Activated effector memory CD4-positive, alpha-beta T cell treated with anti-CD3 and anti-CD28 coated beads, Interleukin-2, amount 50 U/mL, for 16 hours (primary cell): ENCODE data around the gene FAN1.
A peak's percentile ranks its signal among the peaks of the same experiment; 100 is the strongest.

Experiments
- DNase-seq: peaks from one replicate; pipeline ENCODE4 v3.0.0-alpha.2; 2020

FAN1 gene

DNA sequence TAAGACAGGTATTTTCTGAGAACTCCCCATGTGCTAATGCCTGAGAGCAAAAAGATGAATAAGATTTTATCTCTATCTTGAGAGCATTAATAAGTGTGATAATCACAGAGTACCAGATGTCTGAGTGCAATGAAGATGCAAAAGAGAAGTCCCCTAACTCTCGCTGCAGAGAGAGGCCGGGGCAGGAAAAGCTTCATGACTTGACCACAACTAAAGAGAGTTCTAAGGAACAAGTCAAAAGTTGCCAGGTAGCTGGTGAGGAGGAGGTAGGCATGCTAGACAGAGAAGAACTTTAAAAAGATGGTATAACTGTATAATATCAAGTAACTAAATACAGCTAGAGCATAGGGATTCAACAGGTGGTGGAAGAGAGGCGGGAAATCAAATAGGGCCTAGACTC, 58.9 kb downstream of the FAN1 start:
- no peak for DNase-seq

DNA sequence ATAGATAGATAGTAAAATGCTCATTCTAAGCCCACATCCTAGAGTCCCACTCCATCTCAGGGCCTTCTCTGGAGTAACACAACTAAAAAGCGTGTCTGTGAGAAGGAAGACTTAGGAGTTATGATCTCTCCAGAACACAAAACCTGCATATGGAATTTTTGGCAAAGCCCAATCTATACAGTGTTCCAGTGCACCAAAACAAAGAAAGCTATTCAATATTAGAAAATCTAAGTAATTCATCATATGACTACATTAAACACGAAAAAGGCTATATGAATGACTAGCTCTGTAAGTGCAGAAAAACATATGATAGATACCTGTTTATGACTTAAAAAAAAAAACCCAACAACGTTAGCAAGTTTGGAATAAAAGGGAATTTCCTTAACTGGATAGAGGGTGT, 60.0 kb downstream of the FAN1 start:
- no peak for DNase-seq

DNA sequence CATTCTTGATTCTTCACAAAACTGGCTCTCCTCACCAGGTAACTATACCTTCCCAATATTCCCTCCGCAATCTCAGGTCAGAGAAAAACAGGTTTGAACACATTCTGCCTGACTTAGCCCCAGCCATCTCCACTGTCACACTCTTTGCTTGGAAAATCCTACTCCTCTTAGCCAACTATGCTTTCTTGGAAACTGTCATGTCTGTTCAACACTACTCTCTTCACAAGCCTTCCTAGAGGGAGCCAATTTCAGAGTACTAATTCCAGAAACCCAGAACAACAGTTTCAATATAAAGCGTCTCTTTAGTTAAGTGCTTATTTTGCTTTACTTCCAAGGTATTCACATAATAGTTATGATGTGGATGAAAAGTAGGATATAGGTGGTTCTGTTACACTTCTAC, 66.0 kb downstream of the FAN1 start:
- DNase-seq, result no peak

DNA sequence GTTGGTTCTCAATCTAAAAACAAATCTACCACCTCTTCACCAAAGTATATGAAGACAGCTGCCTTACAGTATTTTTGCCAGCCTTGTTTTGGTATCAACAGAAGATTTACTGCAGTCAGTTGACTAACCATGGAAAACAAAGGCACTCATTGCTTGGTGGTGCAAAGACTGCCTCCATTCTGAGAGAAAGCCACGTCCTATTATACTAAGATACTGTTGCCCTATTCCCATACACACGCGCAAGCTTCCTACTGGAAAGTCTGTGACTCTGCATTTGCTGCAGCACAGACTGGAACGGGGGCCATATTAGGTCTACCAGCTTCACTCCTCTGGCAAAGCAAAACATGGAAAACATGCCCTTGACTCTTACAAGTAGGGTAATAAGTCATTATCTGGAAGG, 69.7 kb downstream of the FAN1 start:
- DNase-seq, result no peak

DNA sequence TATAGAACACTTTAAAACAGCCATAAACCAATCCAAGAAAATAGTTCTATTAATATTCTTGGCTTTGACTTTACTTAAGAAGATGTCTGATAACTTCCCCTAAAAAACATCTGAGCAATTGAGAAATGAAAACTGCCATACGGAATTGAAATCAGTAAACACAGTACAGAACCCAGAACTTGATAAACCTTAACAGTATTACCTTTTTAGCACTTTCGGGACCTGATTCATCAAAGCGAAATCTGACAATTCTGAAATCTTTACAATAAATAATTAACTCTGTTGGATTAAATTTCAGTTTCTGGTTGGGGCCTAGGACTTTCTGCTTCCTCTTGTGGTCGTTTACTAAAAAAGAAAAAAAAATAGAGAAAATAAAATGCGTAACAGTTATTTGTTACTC, 70.4 kb downstream of the FAN1 start:
- no peak for DNase-seq

DNA sequence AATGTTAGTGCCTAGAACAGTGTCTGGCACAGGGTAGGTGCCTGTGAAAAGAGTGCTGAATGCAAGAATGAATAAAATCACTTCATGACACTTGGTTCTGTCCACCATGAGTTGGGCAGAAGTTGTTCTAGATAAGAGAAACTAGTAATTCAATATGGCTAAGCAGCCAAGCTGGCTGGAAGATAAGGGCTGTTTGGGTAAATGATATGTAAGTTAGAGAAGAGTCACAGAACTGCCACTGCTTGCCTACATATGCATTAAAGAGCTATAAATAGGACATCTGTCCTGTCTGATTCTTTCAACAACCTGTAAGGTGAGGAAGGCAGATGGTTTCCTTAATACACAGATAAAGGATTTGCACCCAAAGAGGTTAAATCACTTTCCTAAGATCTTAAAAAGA, 74.6 kb downstream of the FAN1 start:
- no peak for DNase-seq

DNA sequence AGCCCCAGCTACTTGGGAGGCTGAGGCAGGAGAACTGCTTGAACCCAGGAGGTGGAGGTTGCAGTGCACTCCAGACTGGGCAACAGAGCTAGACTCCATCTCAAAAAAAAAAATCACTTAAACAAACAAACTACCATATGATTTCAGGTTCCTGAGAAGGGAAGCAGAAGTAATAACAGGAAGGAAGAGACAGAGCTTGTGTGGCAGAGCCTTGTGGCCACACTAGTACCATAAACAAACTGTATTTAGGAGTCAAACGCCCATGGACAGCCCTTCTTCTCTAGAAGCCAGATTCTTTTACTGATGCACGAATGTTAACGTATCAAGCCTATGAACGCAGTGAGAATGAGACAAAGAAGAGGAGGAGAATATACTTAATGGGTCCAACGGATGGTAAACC, 75.7 kb downstream of the FAN1 start:
- no peak for DNase-seq

DNA sequence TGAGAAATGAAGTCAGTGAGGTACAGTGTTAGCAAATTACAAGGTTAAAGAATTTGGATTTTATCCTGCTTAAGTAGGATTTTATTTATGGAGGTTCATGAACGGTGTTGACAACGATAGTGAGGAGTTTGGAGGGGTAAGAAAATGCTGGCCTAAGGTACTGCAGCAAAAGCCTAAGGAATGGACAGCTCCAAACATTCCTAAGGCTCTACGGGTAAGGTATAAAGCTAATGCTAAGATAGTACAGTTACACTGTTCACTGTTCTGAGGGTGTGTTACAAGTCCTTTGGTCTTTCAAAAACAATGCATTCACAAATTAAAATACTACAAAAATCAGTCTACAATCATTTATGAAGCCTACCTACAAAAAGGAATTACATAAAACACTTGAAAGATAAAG, 80.4 kb downstream of the FAN1 start:
- DNase-seq, result no peak

DNA sequence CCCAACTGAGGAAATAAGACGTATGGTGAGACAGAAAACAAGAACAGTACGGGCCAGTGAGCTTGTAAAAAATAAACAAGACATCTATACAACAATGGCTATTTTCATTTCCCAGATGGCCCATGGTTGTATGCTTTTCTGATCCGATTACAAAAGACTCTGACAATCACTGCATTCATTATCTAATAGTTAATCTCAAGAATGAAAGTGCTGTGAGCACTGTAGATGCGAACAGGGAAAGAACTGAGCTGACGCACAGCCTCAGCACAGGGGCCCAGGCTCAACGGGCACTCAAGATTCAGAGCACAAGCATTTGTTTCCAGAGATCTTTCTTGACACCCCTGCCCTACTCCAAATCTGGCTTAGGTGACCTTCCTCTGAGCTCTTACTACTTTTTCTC, 80.8 kb downstream of the FAN1 start:
- no peak for DNase-seq

DNA sequence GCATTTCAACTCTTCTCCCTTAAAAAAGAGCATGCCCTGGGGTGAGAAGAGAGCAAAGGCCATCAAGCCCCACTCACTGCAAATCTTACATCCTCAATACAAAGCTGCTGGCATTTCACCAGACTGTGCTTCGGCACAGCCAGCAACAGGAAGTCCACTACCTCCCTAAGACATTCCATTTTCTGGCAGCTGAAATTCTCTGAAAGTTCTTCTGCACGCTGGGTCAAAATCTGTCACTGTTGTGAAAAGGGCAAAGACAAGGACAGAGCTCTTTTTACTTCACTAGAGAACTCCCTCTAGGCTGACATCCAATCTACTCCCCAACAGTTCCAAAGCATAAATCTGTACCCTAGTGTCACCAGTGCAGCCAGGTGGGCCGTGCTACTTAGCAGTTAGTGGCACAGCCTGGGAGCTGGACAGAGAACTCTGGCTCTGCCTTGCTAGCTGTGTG, 81.4 kb downstream of the FAN1 start:
- no peak for DNase-seq

DNA sequence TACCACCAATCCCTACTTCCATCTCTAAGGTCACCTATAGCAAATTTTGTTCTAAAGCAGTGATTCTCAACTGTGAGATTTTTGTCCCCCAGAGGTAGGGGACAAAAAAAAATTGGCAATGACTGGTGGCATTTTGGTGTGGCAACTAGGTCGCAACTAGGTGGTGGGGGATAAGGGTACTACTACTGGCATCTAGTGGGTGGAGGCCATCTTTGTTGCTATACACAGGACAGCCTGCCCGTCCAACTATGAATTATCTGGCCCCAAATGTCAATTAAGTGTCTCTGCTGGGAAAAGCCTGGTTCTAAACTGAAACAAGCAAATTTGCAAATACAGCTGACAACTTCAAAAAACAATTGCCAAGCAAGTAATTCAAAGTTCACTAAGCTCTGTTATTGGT, 86.3 kb downstream of the FAN1 start:
- DNase-seq, result no peak

DNA sequence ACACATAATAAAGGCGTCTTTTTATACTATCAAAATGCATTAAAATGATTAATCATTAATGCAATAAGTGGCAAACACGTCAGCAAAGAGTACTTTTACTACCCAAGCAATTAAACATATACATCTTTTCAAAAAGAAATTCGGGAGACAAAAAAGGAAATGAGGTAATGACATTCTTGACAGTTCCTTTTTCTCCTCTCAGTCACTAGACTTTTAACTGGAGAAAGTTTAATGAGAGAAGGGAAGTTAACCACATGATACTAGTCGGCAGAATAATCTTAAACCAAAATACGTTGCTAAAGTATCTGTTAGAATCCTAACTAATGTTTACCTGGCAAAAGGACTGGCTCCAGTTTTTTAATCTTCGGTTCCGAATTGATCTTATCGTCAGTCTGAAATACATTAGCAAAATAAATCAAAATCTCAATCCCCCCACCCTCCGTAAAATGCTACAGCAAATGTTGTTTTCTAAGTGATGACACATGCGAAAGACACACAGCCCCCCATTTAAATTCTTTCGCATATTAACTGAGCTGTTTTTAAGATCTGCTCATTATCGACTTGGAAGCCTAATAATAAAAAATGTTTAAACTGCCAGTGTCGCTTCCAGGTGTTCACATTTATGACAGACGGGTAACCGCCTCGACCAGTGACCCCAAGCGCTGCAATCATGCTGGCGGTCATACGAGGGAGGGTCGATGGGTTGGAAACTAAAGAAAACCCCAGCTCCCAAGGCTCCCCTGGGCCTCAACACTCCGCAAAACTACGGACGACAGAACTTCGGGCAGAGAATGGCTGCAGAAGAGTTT, 86.9 kb downstream of the FAN1 start:
- DNase-seq, result no peak

DNA sequence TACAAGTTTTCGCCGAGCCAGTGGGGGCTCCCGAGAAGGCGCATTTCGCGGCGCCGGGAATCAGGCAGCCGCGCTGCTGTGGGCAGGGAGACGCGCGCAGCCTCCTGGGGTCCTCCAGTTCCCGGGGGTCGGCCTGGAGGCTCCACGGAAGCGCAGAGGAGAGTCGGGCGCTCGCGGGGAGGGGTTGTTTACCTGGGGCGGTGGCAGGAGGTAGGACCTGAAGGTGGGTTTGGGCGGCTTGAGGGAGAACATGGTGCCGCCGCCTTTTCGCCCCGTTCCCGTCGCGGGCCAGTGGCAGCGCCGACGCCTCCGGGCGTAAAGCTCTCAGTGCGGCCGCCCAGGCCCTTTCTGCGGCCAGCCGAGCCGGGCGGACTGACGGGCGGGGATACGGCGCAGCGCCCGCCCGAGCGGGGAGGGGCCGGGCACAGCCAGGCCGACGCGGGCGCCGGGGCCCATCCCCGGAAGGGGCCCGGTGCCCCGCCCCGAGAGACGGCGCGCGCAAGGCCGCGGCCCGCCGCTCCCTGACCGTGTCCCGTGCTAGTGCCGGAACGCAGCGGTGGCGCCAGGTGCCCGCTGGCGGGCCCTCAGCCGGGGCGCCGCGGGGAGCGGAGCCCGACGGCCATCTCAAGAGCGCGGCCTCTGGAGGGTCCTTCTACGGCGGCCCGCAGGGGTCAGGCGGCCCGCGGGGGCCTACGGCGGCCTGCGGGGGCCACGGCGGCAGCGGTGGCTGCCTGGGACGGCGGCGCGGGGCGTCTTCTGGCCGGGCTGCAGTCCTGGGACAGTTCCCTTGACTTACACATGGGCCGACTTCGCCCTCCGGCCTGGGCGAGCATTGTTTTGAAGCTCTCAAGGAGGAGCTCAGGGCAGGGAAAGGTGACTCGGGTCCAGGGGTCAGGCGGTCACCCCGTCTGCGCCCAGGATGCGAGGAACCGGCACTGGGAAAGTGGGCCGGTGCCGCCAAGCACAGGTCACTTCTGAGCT, 87.8 kb downstream of the FAN1 start, which contains the start of gene MTMR10:
MTMR10 (minus strand) TSS at position 374 of the 981 bp plus-strand sequence; CDS start at position 252, 122 bp downstream.
- peak; percentile 90 for DNase-seq

DNA sequence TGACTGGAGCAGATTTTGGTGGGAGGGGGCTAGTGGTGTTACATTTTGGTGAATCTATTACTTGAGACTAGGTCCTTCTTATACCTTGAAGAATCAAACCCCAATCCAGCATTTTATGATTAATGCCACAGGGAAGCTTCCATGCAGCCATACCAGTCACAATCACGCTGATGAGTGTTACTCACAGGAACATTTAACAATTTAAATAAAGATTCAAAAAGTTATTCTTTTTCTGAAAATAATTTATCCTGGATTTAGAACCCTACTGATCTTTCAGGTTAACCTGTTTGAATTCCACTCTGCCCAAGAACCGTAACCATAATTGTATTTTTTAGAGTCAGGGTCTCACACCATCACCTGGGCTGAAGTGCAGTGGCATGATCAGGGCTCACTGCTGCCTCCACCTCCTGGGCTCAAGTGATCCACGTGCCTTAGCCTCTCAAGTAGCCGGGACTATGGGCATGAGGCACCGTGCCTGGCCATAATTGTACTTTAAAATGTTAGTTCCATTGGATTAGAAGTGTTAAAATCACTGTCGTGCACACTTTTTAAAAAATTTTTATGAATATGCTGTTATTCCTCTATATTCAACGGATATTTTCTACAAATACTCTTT, 88.6 kb downstream of the FAN1 start:
- no peak for DNase-seq
